ENCODE measurements around the gene GASK1B.

GASK1B gene

DNA sequence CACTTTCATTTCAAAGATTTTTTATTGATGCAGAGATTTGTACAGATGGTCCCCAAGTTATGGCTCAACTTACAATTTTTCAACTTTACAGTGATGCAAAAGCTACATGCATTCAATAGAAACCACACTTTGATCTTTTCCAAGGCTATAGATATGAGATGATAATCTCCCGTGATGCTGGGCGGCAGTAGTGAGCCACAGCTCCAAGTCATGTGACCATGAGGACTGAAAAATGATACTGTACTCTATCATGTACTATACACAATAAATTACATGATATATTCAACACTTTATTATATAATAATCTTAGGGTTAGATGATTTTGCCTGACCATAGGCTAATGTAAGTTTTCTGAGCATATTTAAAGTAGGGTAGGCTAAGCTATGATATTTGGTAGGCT, 14.0 kb upstream of the GASK1B start:
- DNase-seq (ENCODE audit: low spot score), result no peak

DNA sequence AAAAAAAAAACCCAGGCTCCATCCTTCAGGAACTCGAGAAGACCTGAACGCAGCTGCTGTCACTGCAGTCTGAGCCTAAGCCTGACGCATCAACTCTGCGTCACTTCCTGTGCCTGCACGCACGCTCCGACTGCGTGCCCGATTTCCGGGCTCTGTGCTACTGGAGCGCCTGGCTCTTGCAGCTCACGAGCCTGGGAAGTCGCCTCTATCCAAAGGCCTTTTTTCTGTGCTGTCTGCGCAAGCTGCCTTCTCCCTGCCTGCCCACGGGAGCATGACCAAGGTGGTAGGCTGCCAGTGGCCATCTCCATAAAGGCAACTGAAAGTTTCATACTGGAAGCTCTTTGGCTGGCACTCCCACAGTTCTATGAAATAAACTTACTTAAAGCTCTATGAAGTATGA, 9.9 kb upstream of the GASK1B start:
- DNase-seq (ENCODE audit: low spot score), result peak; percentile 83

DNA sequence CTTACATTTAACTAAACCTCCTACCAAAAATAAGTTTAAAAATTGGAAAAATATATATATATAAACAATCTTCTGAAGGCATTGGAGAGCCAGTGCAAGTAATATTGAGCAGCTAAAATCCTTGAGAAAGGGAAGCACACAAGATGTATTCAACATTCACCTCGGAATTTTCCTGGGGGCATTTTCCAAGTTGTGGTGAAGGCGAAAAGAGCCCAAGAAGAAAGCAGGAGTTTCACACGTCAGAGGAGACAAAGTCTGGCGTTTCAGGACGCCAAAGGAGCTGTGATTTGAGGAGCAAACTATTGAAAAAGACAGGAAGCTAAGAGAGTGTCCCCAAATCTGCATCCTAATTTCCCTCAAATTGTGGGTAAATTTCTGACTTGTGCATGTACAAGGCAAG, 9.1 kb upstream of the GASK1B start:
- DNase-seq (ENCODE audit: low spot score), result no peak

DNA sequence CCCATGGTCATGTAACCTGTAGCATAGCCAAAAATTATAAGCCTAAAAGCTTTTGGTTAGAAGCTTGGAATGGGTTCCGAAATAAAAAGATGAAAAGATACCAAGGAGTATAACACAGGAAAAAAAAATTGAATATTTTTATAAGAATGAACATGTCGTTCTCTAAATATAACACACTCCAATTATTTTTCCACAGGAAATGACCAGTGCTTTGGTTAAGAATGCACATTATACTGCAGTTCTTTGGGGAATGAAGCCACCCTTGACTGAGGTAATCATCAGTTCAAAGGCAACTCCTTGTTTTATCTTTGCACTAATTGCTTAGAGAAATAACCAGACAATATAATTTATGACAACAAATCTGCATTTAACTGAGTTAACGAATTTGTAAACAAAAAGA, 6.6 kb upstream of the GASK1B start:
- DNase-seq (ENCODE audit: low spot score), result no peak

DNA sequence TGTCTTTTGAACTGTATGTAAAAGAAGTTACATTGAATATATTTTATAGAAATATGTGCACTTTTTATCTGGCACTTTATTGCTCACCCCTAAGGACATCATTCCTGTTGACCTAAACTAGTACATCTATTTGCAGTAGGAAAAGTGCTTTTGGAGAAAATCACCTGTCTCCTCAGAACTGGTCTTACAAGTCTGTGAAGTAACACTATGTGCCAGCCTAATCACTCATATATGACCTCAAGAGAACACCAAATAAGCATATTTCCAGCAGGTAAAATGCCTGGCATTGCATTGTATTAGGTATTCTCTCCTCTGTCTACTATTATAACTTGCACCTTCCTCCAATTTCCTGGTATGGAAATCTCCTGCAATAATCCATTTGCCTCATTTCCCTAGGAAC, 4.0 kb upstream of the GASK1B start:
- DNase-seq (ENCODE audit: low spot score), result no peak

DNA sequence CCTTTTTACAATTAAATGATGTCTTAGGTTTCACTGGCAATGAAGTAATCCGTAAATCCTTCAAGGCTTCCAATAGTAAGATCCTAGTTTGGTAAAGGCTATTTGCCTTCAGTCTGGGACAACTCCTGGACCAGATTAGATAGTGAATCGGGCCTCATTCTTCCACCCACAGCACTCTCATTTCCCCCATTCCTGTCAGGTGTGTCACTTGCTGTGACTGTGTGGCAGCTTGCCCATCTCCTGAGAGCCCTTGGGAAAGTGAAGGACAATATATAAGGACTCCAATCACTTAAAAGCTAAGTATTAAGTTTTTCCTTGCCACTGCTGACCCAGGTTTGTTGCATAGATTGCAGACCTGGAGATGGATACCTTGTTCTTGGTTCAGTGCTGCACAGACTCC, 3.3 kb upstream of the GASK1B start:
- peak; percentile 20 for DNase-seq (ENCODE audit: low spot score)

DNA sequence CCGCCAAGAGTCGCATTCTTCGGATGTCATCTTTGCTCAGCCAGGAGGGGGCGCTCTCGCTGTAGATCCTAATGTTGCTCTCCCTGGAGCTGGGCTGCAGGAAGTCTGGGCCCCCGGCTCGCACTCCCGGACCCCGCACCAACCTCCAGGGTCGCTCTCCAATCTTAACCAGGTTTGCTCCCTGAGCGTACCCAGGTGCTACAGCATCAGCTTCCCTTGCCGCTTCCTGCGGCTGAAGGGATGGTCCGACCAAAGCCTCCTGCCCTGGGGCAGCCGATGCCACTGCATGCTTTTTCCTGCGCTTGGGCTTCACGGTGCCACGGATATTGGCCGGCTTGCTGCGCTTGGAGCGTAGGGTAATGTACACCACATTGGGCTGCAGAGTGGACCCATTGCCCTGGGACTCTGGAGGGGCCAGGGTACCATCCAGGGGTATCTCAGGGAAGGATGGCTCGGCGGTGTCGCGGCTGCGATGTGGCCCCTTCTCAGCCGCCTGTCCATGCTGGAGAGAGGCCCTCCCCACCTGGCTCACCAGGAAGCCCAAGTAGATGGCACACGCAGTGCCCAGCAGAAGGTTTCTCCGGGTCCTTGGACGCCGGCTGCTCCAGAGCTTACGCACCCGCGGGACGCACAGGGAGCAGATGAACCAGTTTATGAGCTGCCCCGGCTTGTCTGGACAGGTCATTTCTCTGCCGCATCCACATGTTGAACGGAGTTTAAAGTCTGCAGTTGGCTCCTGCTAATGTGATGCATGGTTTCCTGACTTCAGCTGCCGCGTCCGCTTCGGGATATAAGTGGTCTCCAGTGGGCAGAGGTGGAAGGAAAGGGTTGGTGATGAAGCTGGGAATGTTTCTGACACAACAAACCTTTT, 1.9 kb downstream of the GASK1B start:
- DNase-seq (ENCODE audit: low spot score), result peak; percentile 26

DNA sequence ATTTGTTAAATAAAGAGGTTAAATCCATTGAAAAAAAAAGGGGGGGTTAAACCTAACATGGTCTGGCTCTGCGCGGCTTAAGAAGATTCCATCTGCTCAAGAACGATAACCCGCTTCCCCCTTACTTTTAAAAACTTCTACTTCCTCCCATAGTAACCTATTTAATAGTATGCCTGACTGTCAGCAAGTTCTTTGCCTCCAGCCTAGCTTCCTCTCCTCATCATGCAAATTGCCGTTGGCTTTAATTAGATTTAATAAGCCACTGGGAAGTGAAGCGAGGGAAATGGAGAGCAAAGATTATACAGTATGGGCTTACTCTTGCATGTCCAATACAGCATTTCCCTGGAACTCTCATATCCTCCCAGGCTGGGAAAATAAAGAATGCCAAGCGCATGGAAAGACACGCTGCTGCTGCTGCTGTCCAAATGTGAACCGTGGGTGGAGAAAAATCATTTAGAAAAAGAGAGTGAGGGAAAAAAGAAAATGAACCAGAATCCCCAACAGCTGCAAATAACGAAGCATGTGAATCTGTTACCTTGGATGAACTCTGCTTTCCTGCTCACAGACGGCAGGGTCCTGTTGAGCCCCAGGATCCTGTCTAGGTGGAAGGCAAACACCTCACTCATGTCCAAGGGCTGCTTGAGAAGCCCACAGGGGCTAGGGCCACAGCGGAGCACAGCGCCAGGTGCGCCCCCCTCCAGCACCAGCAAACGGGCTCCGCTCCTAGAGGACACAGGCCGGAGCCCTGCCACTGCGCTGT, 2.7 kb downstream of the GASK1B start:
- peak; percentile 40 for DNase-seq (ENCODE audit: low spot score)

DNA sequence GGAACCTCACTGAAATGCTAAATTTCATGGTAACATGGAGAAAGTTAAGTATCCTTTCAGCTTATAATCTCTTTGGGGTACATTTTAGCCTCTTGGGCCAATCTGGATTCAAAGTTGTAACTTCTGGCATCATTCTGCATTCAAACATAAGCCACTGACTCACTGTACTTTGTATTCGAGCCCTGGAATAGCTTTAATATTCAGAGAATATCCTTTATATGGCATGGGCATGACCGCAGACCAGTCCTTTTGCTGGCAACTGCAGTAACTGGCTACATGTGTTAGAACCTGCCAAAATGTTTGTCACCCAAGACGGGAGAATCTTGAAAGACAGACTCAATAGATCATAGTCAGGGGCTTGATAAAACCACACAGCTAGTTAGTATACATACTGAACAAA, 3.3 kb downstream of the GASK1B start:
- DNase-seq (ENCODE audit: low spot score), result no peak

DNA sequence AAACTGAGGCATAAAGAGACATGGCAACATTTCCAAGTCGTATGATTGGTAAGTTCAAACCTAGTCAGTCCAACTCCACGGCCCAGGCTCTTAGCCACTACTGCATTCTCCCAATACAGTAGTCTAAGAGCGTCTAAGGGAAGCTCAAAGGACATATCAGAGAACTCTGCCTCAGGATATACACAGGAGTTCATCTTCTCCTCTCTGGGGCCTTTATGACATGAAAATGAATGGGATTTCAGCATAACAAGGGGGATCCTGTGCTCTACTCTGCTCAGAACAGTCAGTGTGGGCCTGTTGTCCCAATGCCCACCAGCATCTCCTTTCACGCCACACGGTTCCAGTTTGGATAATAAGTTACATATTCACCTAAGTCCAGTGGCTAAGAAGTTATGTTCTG, 4.2 kb downstream of the GASK1B start:
- DNase-seq (ENCODE audit: low spot score), result no peak

DNA sequence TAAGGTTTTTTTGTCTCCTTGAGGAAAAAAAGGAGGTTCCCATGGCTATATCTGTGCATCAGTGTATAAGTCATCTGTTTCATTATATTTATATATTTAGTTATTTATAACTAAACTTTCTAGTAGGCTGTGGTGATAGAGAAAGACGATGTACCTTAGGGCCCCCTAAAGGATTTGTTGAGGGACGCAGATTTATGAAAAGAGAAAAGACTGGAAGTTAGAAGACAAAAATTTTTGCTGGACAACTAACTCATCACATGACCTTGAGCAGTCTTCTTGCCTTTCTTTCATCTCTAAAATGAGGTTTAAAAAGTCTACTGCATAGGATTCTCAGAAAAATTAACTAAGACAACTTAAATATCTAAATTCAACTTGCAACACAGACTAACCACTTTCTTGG, 6.1 kb downstream of the GASK1B start:
- DNase-seq (ENCODE audit: low spot score), result no peak

DNA sequence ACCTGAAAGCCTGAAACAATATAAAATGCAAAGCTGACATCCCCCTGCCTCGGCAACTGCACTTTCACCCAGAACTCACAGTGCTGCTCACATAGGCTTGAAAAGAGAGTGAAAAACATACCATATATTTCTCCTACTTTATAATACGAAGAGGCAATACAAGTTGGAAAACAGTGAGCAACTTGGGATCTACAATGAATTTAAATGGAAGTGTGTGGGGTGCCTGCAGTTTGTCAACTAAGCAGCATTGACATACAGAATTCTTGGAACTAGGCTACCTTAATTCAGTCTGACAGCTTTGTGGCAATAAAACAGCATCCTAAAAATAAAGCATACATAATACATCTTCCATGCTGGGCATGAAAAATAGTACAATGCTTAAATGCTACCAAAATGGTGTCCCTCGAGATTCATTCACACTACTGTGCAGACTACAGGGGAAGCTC, 8.0 kb downstream of the GASK1B start:
- no peak for DNase-seq (ENCODE audit: low spot score)

DNA sequence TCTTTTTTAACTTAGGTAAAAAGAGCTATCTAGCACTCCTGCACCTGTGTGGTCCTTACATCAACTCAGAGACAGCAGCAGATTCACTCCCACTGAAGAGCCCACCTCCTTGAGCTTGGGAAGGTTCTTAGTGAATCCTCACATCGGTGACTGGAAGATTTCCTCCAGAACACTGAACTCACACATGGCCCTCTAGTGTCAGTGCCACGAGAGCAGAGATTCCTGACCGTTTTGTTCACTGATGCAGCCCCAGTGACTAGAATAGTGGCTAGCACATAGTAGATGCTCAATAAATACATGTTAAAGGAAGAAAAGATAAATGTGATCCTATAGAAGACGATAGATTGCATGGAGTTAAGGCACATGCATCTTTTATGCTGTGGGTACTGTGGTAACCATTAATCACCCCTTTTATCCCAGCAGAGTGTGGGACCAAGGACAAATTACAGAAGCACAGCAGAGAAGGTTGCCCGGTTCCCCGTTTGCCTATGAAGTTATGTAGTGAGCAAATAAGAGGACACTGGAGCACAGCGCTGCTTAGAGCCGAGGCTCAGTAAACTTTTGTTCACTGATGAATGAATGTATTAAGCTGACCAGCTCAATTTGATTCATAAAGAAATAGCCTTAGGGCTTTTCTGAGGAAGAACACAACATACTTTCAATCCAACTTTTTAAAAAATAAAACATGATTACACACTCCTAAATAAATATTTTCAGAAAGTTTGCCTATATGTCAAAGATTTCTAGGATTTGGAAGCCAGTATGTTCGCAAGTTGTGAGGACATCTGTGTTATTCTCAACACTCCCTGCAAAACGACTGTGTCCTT, 8.7 kb downstream of the GASK1B start:
- DNase-seq (ENCODE audit: low spot score), result no peak

DNA sequence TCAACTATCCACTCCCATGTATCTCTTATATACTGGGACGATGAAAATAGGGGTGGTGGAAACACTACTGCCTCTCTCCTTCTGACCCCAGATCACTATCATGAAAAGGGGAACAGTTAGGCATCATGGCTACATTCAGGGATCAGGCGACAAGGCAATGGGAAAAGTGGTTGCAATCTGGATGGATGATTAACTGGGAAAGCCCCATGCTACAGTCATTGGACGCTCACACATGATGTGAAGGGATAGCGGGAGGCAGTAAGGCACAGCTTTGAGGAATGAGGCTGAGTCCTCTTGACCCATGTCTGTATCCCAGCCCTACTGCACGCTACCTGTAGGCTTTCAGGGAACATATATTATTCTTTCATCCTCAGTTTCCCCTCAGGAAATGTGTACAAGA, 10.2 kb downstream of the GASK1B start:
- DNase-seq (ENCODE audit: low spot score), result no peak

DNA sequence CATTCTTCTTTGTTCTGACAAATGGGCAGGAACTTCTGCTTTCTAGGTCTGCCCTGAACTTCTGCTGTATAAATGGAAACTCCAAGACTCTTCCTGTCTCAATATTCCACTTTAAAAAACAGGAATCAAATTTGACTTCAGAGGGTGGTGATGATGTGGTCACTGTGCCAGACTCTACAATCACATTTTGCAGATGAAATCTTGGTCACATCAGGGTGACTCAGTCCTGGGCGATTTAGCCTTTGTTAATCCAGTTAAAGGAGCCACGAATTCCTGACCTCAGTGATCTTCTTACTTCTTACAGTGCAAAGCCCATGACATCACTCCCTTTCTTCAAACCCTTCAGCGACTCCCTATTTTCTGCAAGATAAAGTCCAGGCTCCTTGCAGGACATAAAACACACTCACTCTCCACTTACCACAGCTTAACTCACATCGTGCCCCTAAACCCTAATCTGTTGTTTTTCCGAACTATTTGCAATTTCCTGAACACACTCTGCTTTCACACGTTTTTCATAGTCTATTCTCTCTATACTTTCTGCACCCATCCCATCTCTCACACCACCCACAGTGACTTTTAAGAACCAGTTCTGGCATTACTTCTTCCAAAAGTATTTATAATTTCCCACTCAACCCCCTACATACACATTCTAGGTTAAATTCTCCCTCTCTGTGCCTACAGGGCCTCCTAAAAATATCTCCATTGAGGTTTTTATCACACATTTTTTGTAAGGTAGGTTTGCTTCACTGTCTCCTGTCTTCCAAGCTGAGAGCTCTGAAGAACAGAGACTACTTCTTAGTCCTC, 11.1 kb downstream of the GASK1B start:
- peak; percentile 76 for DNase-seq (ENCODE audit: low spot score)

DNA sequence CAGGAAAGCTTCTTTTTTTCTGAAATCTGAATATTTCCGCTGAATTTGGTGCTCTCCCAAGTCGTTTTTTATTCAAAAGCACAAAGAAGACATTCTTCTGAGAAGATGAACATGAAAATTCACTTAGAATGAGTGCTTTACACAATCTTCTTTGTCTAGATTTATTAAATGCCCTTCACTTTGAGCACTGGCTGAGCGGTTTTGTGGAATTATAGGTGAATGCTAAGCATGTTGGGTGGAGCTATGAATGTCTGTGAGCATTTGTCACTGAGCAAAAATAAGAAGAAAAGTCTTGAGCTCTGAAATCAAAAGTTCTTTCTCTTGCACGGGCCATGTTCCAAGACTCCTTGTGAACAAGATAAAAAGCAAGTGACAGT, 13.1 kb downstream of the GASK1B start:
- no peak for DNase-seq (ENCODE audit: low spot score)

DNA sequence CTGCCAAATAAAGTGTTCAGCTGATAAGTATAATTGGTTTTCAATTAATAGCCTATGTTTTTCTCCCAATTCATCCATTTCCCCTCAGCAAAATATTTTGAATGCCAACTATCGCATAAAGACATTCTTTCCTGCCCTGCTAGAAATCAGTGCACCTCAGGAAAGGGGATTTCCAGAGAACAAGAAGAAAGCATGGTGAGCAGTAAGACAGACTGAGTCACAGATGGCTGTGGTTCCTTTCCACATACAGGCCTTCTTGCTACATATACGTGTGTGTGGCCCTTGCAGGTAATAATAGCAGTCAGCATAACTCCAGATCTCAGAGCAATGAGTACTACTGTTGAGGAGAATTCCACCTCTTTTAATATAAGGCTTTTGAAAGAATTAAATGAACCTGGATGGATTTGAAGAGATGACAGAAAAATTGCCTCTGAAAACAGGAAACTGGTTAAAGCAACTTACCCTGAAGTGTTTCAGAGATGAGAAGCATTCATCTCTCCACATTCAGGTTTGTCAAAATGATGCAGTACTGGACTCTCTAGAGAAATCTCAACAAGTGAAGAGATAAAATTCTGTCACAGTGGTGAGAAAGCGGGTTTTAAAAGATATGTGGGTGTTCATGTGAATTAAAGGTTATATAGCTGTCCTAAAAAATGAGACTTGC, 13.6 kb downstream of the GASK1B start:
- peak; percentile 25 for DNase-seq (ENCODE audit: low spot score)

DNA sequence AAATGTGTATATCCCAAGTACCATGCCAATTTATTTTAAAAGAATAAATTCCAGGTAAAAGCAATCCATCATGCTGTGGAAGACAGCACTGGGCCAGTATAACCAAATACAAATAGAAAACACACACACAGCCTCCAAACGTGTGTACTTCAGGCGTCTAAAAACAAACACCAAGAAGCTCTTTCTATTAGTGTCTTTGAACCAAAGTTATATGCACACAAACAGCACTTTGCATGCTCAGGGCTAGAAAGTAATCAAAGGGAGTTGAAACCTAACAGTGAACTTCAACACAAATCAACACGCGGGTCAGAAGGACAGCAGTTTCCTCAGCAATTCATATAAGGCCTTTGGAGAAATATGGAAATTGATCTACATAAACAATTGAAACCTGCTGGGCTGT, 15.4 kb downstream of the GASK1B start:
- DNase-seq (ENCODE audit: low spot score), result no peak

DNA sequence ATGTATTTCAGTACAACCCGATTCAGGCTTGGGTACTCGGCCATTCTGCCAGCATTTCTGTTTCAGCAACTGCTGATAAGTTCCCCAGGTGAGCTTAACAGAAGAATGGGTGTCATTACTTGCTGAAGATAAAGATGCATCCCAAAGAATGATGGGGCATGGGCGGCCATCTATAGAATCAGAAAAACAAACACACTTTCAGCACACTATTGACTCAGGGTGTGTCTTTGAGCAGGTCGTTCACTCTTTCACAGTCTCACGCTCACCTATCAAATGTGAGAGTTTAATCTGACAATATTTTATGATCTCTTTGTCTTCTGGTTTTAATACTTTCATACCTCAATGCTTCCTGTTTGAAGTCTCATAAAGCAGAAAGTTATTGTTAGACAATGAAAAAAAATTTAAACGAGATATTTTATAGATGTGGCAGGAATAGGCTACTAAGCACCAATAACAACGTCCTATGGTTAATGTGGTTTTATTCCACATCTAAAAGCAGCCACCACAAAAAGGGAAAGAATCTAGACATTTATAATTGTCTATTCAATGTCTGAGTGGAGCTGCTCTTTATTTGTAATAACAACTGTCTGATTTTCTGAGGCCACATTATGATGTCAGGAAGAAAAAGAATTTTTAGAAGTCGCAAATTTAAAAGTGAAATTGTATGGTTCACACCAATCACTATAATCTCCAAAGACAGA, 17.0 kb downstream of the GASK1B start:
- no peak for DNase-seq (ENCODE audit: low spot score)

DNA sequence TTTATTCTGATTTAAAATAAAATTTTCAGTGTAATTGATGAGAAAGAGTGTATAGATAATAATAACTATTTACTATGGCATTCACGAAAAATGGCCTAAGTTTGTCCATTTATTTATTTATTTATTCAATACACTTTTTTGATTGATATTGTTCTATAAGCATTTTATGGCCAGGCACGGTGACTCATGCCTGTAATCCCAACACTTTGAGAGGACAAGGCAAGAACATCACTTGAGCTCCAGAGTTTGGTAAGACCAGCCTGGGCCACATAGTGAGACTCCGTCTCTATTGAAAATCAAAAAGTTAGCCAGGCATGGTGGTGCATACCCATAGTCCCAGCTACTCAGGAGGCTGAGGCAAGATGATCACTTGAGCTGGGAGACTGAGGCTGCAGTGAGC, 25.7 kb downstream of the GASK1B start:
- no peak for DNase-seq (ENCODE audit: low spot score)

DNA sequence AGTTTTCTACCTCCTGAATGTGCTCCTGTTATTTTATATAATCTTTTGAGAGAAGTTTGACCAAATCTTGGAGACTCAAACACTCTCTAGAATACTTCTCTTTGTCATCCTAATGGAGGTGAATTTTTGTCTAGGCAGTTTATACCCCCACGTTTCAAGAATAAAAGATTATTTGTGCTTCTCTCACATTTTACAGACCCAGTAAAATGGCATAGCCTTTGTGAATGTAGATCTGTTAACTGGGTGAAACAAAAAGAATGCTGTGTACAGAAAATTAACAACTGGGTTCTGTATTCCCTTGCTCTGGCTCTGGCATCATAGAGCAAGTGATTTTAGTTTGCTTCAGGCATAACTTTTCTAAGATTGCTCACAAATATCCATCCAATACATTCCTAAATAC, 26.1 kb downstream of the GASK1B start:
- no peak for DNase-seq (ENCODE audit: low spot score)
